NB4 (cell line): ENCODE data around the gene GPHA2.
"Not testable (repeated sequence)": the region's sequence is repeated elsewhere in the genome, so short reads cannot be mapped to it uniquely, and the experiment has no call there.

Source experiments
- DNase-seq: peaks from one replicate; pipeline ENCODE4 v3.0.0; 2010; ENCODE audit warnings: low read depth
- H3K4me3 ChIP-seq: one replicate; pipeline ENCODE4 v1.5.1; 2011; ENCODE audit warnings: mild to moderate bottlenecking, low read depth, low read length, moderate library complexity
- MYC ChIP-seq: IDR thresholded peaks from 2 replicates; pipeline ENCODE4 v1.6.1; 2011; ENCODE audit warnings: low read depth, low read length
- POLR2A ChIP-seq: IDR thresholded peaks from 2 replicates; pipeline ENCODE4 v1.6.1; 2011; ENCODE audit warnings: mild to moderate bottlenecking; ENCODE audit not compliant: insufficient read length; ENCODE audit errors: extremely low read depth
- TF ChIP-seq, protein P1 (sequence below): IDR thresholded peaks from one replicate; pipeline ENCODE4 v1.5.1; 2012; ENCODE audit warnings: low read depth, low read length
- TF ChIP-seq, protein P2 (sequence below): IDR thresholded peaks from 2 replicates; pipeline ENCODE4 v1.6.1; 2011; ENCODE audit warnings: low read depth, low read length

GPHA2 gene, protein sequence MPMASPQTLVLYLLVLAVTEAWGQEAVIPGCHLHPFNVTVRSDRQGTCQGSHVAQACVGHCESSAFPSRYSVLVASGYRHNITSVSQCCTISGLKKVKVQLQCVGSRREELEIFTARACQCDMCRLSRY

GRCh38 chr11:64935359-64936081 is at the start of gene GPHA2:
TSS of gene GPHA2 (minus strand) at chr11:64935893. CDS start at chr11:64935460, 433 bp downstream.
- H3K4me3 ChIP-seq, result no peak within 1 kb of the TSS

GRCh38 chr11:64983339-64983738 is 47.6 kb upstream of the GPHA2 start:
- H3K4me3 ChIP-seq, DNase-seq: not testable (repeated sequence)

More at GRCh38 chr11:64935359-64936081, at the start of gene GPHA2:
- TF ChIP-seq, protein P1, sequence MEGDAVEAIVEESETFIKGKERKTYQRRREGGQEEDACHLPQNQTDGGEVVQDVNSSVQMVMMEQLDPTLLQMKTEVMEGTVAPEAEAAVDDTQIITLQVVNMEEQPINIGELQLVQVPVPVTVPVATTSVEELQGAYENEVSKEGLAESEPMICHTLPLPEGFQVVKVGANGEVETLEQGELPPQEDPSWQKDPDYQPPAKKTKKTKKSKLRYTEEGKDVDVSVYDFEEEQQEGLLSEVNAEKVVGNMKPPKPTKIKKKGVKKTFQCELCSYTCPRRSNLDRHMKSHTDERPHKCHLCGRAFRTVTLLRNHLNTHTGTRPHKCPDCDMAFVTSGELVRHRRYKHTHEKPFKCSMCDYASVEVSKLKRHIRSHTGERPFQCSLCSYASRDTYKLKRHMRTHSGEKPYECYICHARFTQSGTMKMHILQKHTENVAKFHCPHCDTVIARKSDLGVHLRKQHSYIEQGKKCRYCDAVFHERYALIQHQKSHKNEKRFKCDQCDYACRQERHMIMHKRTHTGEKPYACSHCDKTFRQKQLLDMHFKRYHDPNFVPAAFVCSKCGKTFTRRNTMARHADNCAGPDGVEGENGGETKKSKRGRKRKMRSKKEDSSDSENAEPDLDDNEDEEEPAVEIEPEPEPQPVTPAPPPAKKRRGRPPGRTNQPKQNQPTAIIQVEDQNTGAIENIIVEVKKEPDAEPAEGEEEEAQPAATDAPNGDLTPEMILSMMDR, result no peak
- TF ChIP-seq POLR2A, result no peak
- TF ChIP-seq, protein P2, sequence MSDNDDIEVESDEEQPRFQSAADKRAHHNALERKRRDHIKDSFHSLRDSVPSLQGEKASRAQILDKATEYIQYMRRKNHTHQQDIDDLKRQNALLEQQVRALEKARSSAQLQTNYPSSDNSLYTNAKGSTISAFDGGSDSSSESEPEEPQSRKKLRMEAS, result no peak
- no peak for TF ChIP-seq MYC
- no peak for DNase-seq

GRCh38 chr11:64976651-64977050 is 41.0 kb upstream of the GPHA2 start:
- no peak for TF ChIP-seq MYC
- H3K4me3 ChIP-seq, result no peak overlapping the region
- no peak for DNase-seq

DNA sequence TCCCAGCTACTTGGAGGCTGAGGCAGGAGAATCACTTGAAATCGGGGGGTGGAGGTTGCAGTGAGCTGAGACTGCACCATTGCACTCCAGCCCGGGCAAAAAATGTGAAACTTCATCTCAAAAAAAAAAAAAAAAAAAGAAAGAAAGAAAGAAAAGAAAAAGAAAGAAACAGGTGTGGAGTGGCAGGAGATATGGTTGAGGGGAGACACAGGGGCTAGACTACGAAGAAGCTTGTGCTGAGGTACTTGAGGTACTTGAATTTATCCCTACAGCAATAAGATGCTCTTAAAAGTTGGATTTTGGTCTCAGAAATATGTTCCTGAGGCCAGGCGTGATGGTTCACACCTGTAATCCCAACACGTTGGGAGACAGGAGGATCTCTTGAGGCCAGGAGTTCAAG is 38.4 kb upstream of the GPHA2 start:
- no peak for DNase-seq
- TF ChIP-seq, protein P1, result no peak
- TF ChIP-seq, protein P2, result no peak
- TF ChIP-seq POLR2A, result no peak
- TF ChIP-seq MYC, result no peak
- no peak overlapping the region for H3K4me3 ChIP-seq

- H3K4me3 ChIP-seq, result no peak within 1 kb of the TSS
- DNase-seq, result no peak
- TF ChIP-seq MYC, result no peak
- TF ChIP-seq, protein P1, result no peak
- no peak for TF ChIP-seq POLR2A
- TF ChIP-seq, protein P2, result no peak
Observed at GRCh38 chr11:64971421-64972233, 35.9 kb upstream of the GPHA2 start, which contains the start of gene MAJIN. TSS of gene MAJIN (minus strand) at chr11:64972108. CDS start at chr11:64959405, 12,703 bp downstream.

DNA sequence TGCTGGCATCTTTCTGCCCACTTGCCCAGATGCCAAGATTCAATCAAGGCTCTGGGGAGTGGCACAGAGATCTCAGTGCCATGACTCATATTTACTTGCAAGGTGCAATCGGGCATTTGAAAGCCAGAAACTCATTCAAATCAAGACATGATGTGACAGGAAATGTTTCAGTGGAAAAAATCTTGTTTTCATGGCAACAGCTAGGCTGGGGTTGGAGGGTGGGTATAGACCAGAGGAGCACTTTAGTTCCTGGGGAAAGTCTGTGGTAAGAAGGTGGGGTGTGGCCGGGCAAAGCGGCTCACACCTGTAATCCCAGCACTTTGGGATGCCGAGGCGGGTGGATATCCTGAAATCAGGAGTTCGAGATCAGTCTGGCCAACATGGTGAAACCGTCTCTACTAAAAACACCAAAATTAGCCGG is 35.0 kb upstream of the GPHA2 start:
- H3K4me3 ChIP-seq, result no peak overlapping the region
- DNase-seq, result no peak
- TF ChIP-seq, protein P2, result no peak
- TF ChIP-seq, protein P1, result no peak
- TF ChIP-seq MYC, result no peak
- TF ChIP-seq POLR2A, result no peak
